ENCODE results near the gene LRP10. TPM values are rescaled to one million over a fixed set of nuclear protein-coding genes. Genes with fewer than 3 reads are reported as not detected.
"Not testable (repeated sequence)": the region's sequence is repeated elsewhere in the genome, so short reads cannot be mapped to it uniquely, and the experiment has no call there.

The LRP10 gene
- total RNA-seq, 2 experiments from 2014 or later = 71.9 to 75.2 TPM

GRCh38 chr14:22854963-22855724, 16.4 kb upstream of the LRP10 start:
- Mint-ChIP-seq H3K9me3 (no peaks in the 10 kb centered on the region), H3K27ac (no peak overlapping the region), H3K27me3 (ENCODE audit: low read depth) (no peaks in the 10 kb centered on the region), H3K4me1 (ENCODE audit: low read depth) (peaks cover 33% of the 10 kb centered on the region), H3K36me3 (ENCODE audit: low read depth) (no peaks in the 10 kb centered on the region), H3K4me3 (no peak overlapping the region)
- DNase-seq = peak; percentile 44
- CTCF ChIA-PET = interaction anchor here (0.6 to 15.0 kb wide), 28 partner anchors 8 to 335 kb away, joined by 3 to 212 read pairs (median 5); partner anchors contain the start of genes LRP10, MMP14, MRPL52 and OXA1L
- intact Hi-C loops (cut with micrococcal nuclease) = loop anchor here (10.0 kb wide), 5 partner anchors 630 to 990 kb away; no protein-coding TSS in a partner anchor

- Mint-ChIP-seq H3K27me3 (ENCODE audit: low read depth) (no peaks in the 10 kb centered on the region), H3K36me3 (ENCODE audit: low read depth) (no peaks in the 10 kb centered on the region), H3K4me1 (ENCODE audit: low read depth) (peaks cover 33% of the 10 kb centered on the region), H3K27ac (no peak overlapping the region), H3K9me3 (no peaks in the 10 kb centered on the region), H3K4me3 (no peak overlapping the region)
- no peak for DNase-seq
- intact Hi-C loops (cut with micrococcal nuclease) = loop anchor here (10.0 kb wide), 5 partner anchors 632 to 992 kb away; no protein-coding TSS in a partner anchor
- CTCF ChIA-PET = interaction anchor here (4.6 to 15.0 kb wide), 3 partner anchors 16 to 198 kb away, joined by 47 to 212 read pairs (median 63); partner anchors contain the start of gene LRP10
Observed at GRCh38 chr14:22856428-22856827, 15.1 kb upstream of the LRP10 start.

- H3K27me3 Mint-ChIP-seq (ENCODE audit: low read depth); H3K36me3 Mint-ChIP-seq (ENCODE audit: low read depth); H3K4me3 Mint-ChIP-seq; intact Hi-C loops (cut with micrococcal nuclease); DNase-seq; H3K9me3 Mint-ChIP-seq; H3K27ac Mint-ChIP-seq: not testable (repeated sequence)
- CTCF ChIA-PET = interaction anchor here (0.6 to 15.0 kb wide), 9 partner anchors 9 to 291 kb away, joined by 3 to 212 read pairs (median 3); partner anchors contain the start of gene LRP10
- H3K4me1 Mint-ChIP-seq (ENCODE audit: low read depth) = peaks cover 21% of the 10 kb centered on the region
Observed at GRCh38 chr14:22860377-22860776, 11.2 kb upstream of the LRP10 start.

- Mint-ChIP-seq H3K4me1 (ENCODE audit: low read depth) (peaks cover 28% of the 10 kb centered on the region), H3K36me3 (ENCODE audit: low read depth) (no peaks in the 10 kb centered on the region), H3K4me3 (no peak overlapping the region), H3K27me3 (ENCODE audit: low read depth) (no peaks in the 10 kb centered on the region), H3K27ac (no peak overlapping the region), H3K9me3 (no peaks in the 10 kb centered on the region)
- CTCF ChIA-PET = interaction anchor here (0.5 to 4.6 kb wide), 6 partner anchors 8 to 120 kb away, joined by 3 to 34 read pairs (median 4); partner anchors contain the start of gene LRP10
- no peak for DNase-seq
- intact Hi-C loops (cut with micrococcal nuclease) = no loop called here
Observed at GRCh38 chr14:22861651-22862050, 9.9 kb upstream of the LRP10 start.

- Mint-ChIP-seq H3K36me3 (ENCODE audit: low read depth) (no peaks in the 10 kb centered on the region), H3K9me3 (no peaks in the 10 kb centered on the region), H3K4me3 (no peak overlapping the region), H3K27me3 (ENCODE audit: low read depth) (no peaks in the 10 kb centered on the region), H3K27ac (no peak overlapping the region), H3K4me1 (ENCODE audit: low read depth) (peaks cover 12% of the 10 kb centered on the region)
- no peak for DNase-seq
- CTCF ChIA-PET = interaction anchor here (1.4 to 4.6 kb wide), 2 partner anchors 11 to 308 kb away, joined by 5 to 34 read pairs; no protein-coding TSS in a partner anchor
- intact Hi-C loops (cut with micrococcal nuclease) = no loop called here
Observed at GRCh38 chr14:22864979-22865378, 6.6 kb upstream of the LRP10 start.

GRCh38 chr14:22865424-22866405, 5.8 kb upstream of the LRP10 start:
- Mint-ChIP-seq H3K9me3 (no peaks in the 10 kb centered on the region), H3K4me1 (ENCODE audit: low read depth) (peaks cover 19% of the 10 kb centered on the region), H3K27ac (peak overlapping the region; percentile 18), H3K36me3 (ENCODE audit: low read depth) (no peaks in the 10 kb centered on the region), H3K27me3 (ENCODE audit: low read depth) (no peaks in the 10 kb centered on the region), H3K4me3 (no peak overlapping the region)
- DNase-seq = peak; percentile 56
- CTCF ChIA-PET = interaction anchor here (1.1 to 4.6 kb wide), 4 partner anchors 12 to 309 kb away, joined by 4 to 34 read pairs (median 6); partner anchors contain the start of gene PRMT5
- intact Hi-C loops (cut with micrococcal nuclease) = no loop called here

GRCh38 chr14:22866874-22867273, 4.7 kb upstream of the LRP10 start:
- no peaks in the 10 kb centered on the region for H3K27me3 Mint-ChIP-seq (ENCODE audit: low read depth)
- no peaks in the 10 kb centered on the region for H3K9me3 Mint-ChIP-seq
- H3K4me3 Mint-ChIP-seq = no peak overlapping the region
- no peak for DNase-seq
- CTCF ChIA-PET = interaction anchor here (0.9 to 1.5 kb wide), 5 partner anchors 9 to 297 kb away, joined by 3 to 6 read pairs (median 4); partner anchors contain the start of gene PRMT5
- no peaks in the 10 kb centered on the region for H3K36me3 Mint-ChIP-seq (ENCODE audit: low read depth)
- intact Hi-C loops (cut with micrococcal nuclease) = loop anchor here (1.0 kb wide), 1 partner anchor 9 kb away; no protein-coding TSS in a partner anchor
- H3K27ac Mint-ChIP-seq = no peak overlapping the region
- H3K4me1 Mint-ChIP-seq (ENCODE audit: low read depth) = peaks cover 21% of the 10 kb centered on the region

- no peaks in the 10 kb centered on the region for H3K27me3 Mint-ChIP-seq (ENCODE audit: low read depth)
- H3K9me3 Mint-ChIP-seq = no peaks in the 10 kb centered on the region
- DNase-seq = no peak
- peak overlapping the region; percentile 91 for H3K4me3 Mint-ChIP-seq
- intact Hi-C loops (cut with micrococcal nuclease) = loop anchor here (1.0 to 5.0 kb wide), 14 partner anchors 13 to 1604 kb away; partner anchors contain the start of genes DAD1, HAUS4, HNRNPC and MRPL52
- CTCF ChIA-PET = interaction anchor here (0.6 to 5.6 kb wide), 15 partner anchors 8 to 1017 kb away, joined by 3 to 125 read pairs (median 4); partner anchors contain the start of genes PRMT5 and REM2
- peak overlapping the region; percentile 100 for H3K27ac Mint-ChIP-seq
- H3K4me1 Mint-ChIP-seq (ENCODE audit: low read depth) = peaks cover 29% of the 10 kb centered on the region
- H3K36me3 Mint-ChIP-seq (ENCODE audit: low read depth) = peaks cover 23% of the 10 kb centered on the region
Observed at GRCh38 chr14:22870811-22871223, 723 bp upstream of the LRP10 start.

GRCh38 chr14:22872033-22872832, 693 bp downstream of the LRP10 start:
- Mint-ChIP-seq H3K4me3 (peak overlapping the region; percentile 91), H3K36me3 (ENCODE audit: low read depth) (peaks cover 29% of the 10 kb centered on the region), H3K27me3 (ENCODE audit: low read depth) (no peaks in the 10 kb centered on the region), H3K27ac (peak overlapping the region; percentile 100), H3K9me3 (no peaks in the 10 kb centered on the region), H3K4me1 (ENCODE audit: low read depth) (peaks cover 29% of the 10 kb centered on the region)
- CTCF ChIA-PET = interaction anchor here (0.6 to 5.6 kb wide), 28 partner anchors 9 to 301 kb away, joined by 3 to 125 read pairs (median 4); partner anchors contain the start of genes AJUBA, RBM23 and REM2
- intact Hi-C loops (cut with micrococcal nuclease) = loop anchor here (1.0 to 5.0 kb wide), 4 partner anchors 28 to 1605 kb away; partner anchors contain the start of genes HNRNPC and PPP1R3E
- peak; percentile 87 for DNase-seq

- Mint-ChIP-seq H3K4me3 (peak overlapping the region; percentile 91), H3K36me3 (ENCODE audit: low read depth) (peaks cover 31% of the 10 kb centered on the region), H3K9me3 (no peaks in the 10 kb centered on the region), H3K27ac (peak overlapping the region; percentile 94), H3K4me1 (ENCODE audit: low read depth) (peaks cover 29% of the 10 kb centered on the region), H3K27me3 (ENCODE audit: low read depth) (no peaks in the 10 kb centered on the region)
- DNase-seq = no peak
- intact Hi-C loops (cut with micrococcal nuclease) = loop anchor here (1.0 to 5.0 kb wide), 4 partner anchors 27 to 1606 kb away; partner anchors contain the start of genes HNRNPC and PPP1R3E
- CTCF ChIA-PET = interaction anchor here (0.8 to 5.6 kb wide), 26 partner anchors 9 to 302 kb away, joined by 3 to 125 read pairs (median 4); partner anchors contain the start of genes AJUBA, RBM23 and REM2
Observed at GRCh38 chr14:22872833-22873520, 1.4 kb downstream of the LRP10 start.
